Activated naive CD4-positive, alpha-beta T cell treated with anti-CD3 and anti-CD28 coated beads for 36 hours (primary cell): ENCODE measurements around the gene ELFN1. TPM values are rescaled to one million over a fixed set of nuclear protein-coding genes. Genes with fewer than 3 reads are reported as not detected.
"Not testable (repeated sequence)": the region's sequence is repeated elsewhere in the genome, so short reads cannot be mapped to it uniquely, and the experiment has no call there.

Experiments
- CTCF ChIA-PET: fragments of 350-600 bp; sonication (Branson Sonifier 250); formaldehyde crosslinking; loops from one replicate; lab custom pipeline; 2021; ENCODE audit warnings: antibody characterized with exemption; lab: Charles Lee
- DNase-seq: peaks from one replicate; pipeline ENCODE4 v3.0.0-alpha.2; 2020
- H3K27ac Mint-ChIP-seq: one replicate; pipeline ENCODE4 v1.8.0; 2021; ENCODE audit warnings: mild to moderate bottlenecking, mixed read lengths
- H3K27me3 Mint-ChIP-seq: one replicate; pipeline ENCODE4 v1.8.0; 2021; ENCODE audit warnings: low read depth, mixed read lengths
- H3K36me3 Mint-ChIP-seq: one replicate; pipeline ENCODE4 v1.8.0; 2021; ENCODE audit warnings: low read depth, mixed read lengths
- H3K4me1 Mint-ChIP-seq: one replicate; pipeline ENCODE4 v1.8.0; 2021; ENCODE audit warnings: low read depth, mixed read lengths
- H3K4me3 Mint-ChIP-seq: one replicate; pipeline ENCODE4 v1.8.0; 2021; ENCODE audit warnings: mild to moderate bottlenecking, moderate library complexity, mixed read lengths
- H3K9me3 Mint-ChIP-seq: one replicate; pipeline ENCODE4 v1.8.0; 2021; ENCODE audit warnings: mixed read lengths
- intact Hi-C: fragments of 100-400 bp; cut with micrococcal nuclease; formaldehyde crosslinking; loops from one replicate; pipeline ENCODE4 v1.15.1; 2023
- total RNA-seq, 2 experiments: library from RNA; stranded (reverse); gene quantifications; one replicate each; pipeline ENCODE4 v1.2.3, GENCODE V29; 2021

Gene ELFN1
- total RNA-seq, 2 experiments from 2014 or later = not detected

DNA sequence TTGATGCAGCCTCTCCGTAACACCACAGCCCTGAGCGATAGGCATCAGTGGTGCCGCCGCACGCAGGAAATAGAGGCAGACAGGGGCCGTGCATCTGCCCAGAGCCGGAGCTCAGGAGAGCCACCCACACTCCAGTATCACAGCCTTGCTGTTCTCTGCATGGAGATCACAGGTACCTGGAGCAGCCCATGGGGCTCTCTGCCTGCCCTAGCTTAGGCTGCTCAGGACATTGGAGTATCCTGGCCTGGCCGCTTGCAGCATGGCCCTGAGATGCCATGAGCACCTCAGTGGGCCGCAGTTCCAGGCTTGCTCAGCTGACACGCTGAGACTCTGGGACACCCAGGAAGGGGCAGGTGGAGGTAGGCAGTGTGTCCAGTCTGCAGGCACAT lies 47.0 kb downstream of the ELFN1 start:
- peaks cover 7% of the 10 kb centered on the region for H3K4me1 Mint-ChIP-seq
- H3K4me3 Mint-ChIP-seq = no peak overlapping the region
- H3K9me3 Mint-ChIP-seq = no peaks in the 10 kb centered on the region
- intact Hi-C loops = no loop called here
- H3K36me3 Mint-ChIP-seq = no peaks in the 10 kb centered on the region
- DNase-seq = no peak
- H3K27me3 Mint-ChIP-seq = no peaks in the 10 kb centered on the region
- CTCF ChIA-PET = no interaction called here
- no peak overlapping the region for H3K27ac Mint-ChIP-seq

DNA sequence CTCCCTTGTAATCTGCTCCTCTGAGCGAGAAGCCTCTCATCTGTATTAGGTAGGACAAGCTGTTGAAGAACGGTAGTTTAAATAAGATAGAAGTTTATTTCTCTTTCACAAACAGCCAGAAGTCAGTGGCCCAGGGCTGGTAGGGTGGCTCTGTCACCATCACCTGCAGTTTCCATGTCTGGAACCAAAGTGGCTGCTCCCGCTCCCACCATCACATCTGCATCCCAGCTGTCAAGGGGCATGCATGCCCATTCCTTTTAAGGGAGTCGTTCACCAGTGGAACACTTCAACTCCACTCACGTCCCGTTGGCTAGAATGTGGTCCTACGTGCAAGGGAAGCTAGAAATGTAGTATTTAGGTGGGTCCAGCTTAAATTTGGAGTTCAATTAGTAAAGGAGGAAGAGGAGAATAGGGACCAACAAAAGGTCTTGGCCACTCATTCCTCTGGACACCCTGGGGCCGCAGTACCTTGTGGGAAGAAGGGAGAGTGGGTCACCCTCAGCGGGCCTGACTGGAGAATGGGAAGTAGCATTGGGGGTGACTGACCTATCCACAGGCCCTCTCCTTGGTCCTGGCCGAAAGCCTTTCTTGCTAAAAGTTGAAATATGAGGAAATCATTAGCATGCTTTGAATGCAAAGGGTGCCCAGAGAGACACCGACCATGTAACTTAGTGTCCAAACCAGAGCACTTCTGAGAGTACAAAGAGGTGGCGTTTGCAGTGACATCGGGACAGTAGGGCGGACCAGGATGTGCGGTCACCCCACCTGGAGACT lies 48.0 kb downstream of the ELFN1 start:
- Mint-ChIP-seq H3K9me3 (no peaks in the 10 kb centered on the region), H3K27me3 (no peaks in the 10 kb centered on the region), H3K27ac (no peak overlapping the region), H3K4me3 (no peak overlapping the region), H3K36me3 (no peaks in the 10 kb centered on the region), H3K4me1 (peaks cover 7% of the 10 kb centered on the region)
- CTCF ChIA-PET = no interaction called here
- intact Hi-C loops = no loop called here
- no peak for DNase-seq

- CTCF ChIA-PET, intact Hi-C loops, H3K4me3 Mint-ChIP-seq, H3K9me3 Mint-ChIP-seq, H3K36me3 Mint-ChIP-seq, DNase-seq, H3K4me1 Mint-ChIP-seq, H3K27ac Mint-ChIP-seq, H3K27me3 Mint-ChIP-seq: not testable (repeated sequence)
Measured at GRCh38 chr7:1718850-1719249, 48.8 kb downstream of the ELFN1 start.

DNA sequence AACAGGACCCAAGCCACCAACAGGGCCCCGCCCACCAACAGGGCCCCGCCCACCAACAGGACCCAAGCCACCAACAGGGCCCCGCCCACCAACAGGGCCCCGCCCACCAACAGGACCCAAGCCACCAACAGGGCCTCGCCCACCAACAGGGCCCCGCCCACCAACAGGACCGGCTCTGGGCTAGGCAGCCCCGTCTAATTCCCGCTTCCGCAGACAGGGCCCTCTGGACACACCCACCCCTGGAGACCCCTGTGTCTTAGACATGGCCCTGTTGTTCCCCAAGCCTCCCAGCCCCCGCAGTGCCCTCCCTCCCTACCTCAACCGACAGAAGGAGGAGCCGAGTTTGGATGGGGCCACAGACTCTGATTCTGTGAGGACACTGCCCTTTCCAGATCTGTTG lies 49.2 kb downstream of the ELFN1 start:
- CTCF ChIA-PET, H3K27ac Mint-ChIP-seq, H3K4me3 Mint-ChIP-seq, H3K4me1 Mint-ChIP-seq, H3K27me3 Mint-ChIP-seq, H3K9me3 Mint-ChIP-seq, intact Hi-C loops, H3K36me3 Mint-ChIP-seq, DNase-seq: not testable (repeated sequence)

GRCh38 chr7:1719913-1720312 lies 49.8 kb downstream of the ELFN1 start:
- H3K4me1 Mint-ChIP-seq = peaks cover 7% of the 10 kb centered on the region
- CTCF ChIA-PET = no interaction called here
- H3K9me3 Mint-ChIP-seq = no peaks in the 10 kb centered on the region
- no peaks in the 10 kb centered on the region for H3K36me3 Mint-ChIP-seq
- no peak overlapping the region for H3K27ac Mint-ChIP-seq
- no peak for DNase-seq
- intact Hi-C loops = no loop called here
- H3K4me3 Mint-ChIP-seq = no peak overlapping the region
- no peaks in the 10 kb centered on the region for H3K27me3 Mint-ChIP-seq

- no peaks in the 10 kb centered on the region for H3K27me3 Mint-ChIP-seq
- H3K36me3 Mint-ChIP-seq = no peaks in the 10 kb centered on the region
- no peaks in the 10 kb centered on the region for H3K9me3 Mint-ChIP-seq
- DNase-seq = no peak
- no peak overlapping the region for H3K4me3 Mint-ChIP-seq
- CTCF ChIA-PET = no interaction called here
- intact Hi-C loops = no loop called here
- H3K27ac Mint-ChIP-seq = no peak overlapping the region
- H3K4me1 Mint-ChIP-seq = peaks cover 7% of the 10 kb centered on the region
Measured at GRCh38 chr7:1720326-1720725, 50.2 kb downstream of the ELFN1 start.

GRCh38 chr7:1721047-1721690 lies 51.1 kb downstream of the ELFN1 start:
- H3K36me3 Mint-ChIP-seq = no peaks in the 10 kb centered on the region
- intact Hi-C loops = no loop called here
- H3K27ac Mint-ChIP-seq = no peak overlapping the region
- no peak overlapping the region for H3K4me3 Mint-ChIP-seq
- DNase-seq = no peak
- CTCF ChIA-PET = no interaction called here
- peaks cover 3% of the 10 kb centered on the region for H3K27me3 Mint-ChIP-seq
- peaks cover 7% of the 10 kb centered on the region for H3K4me1 Mint-ChIP-seq
- H3K9me3 Mint-ChIP-seq = no peaks in the 10 kb centered on the region

- Mint-ChIP-seq H3K27ac (no peak overlapping the region), H3K36me3 (no peaks in the 10 kb centered on the region), H3K9me3 (no peaks in the 10 kb centered on the region), H3K4me1 (no peaks in the 10 kb centered on the region), H3K4me3 (no peak overlapping the region), H3K27me3 (peaks cover 3% of the 10 kb centered on the region)
- DNase-seq = no peak
- CTCF ChIA-PET = interaction anchor here (0.5 to 0.9 kb wide), 2 partner anchors 35 to 43 kb away, joined by 3 to 4 read pairs; no protein-coding TSS in a partner anchor
- intact Hi-C loops = no loop called here
Measured at GRCh38 chr7:1723254-1723653, 53.2 kb downstream of the ELFN1 start.

GRCh38 chr7:1724118-1724910 lies 54.2 kb downstream of the ELFN1 start:
- no peaks in the 10 kb centered on the region for H3K9me3 Mint-ChIP-seq
- no peaks in the 10 kb centered on the region for H3K36me3 Mint-ChIP-seq
- no peaks in the 10 kb centered on the region for H3K4me1 Mint-ChIP-seq
- H3K4me3 Mint-ChIP-seq = no peak overlapping the region
- H3K27ac Mint-ChIP-seq = no peak overlapping the region
- intact Hi-C loops = no loop called here
- CTCF ChIA-PET = no interaction called here
- peaks cover 3% of the 10 kb centered on the region for H3K27me3 Mint-ChIP-seq
- DNase-seq = no peak

- H3K9me3 Mint-ChIP-seq = no peaks in the 10 kb centered on the region
- peaks cover 3% of the 10 kb centered on the region for H3K27me3 Mint-ChIP-seq
- no peaks in the 10 kb centered on the region for H3K4me1 Mint-ChIP-seq
- DNase-seq = no peak
- no peaks in the 10 kb centered on the region for H3K36me3 Mint-ChIP-seq
- CTCF ChIA-PET = no interaction called here
- intact Hi-C loops = no loop called here
- no peak overlapping the region for H3K4me3 Mint-ChIP-seq
- no peak overlapping the region for H3K27ac Mint-ChIP-seq
Measured at GRCh38 chr7:1725199-1725690, 55.2 kb downstream of the ELFN1 start.

- CTCF ChIA-PET = no interaction called here
- no peak overlapping the region for H3K4me3 Mint-ChIP-seq
- no peak overlapping the region for H3K27ac Mint-ChIP-seq
- H3K27me3 Mint-ChIP-seq = peaks cover 3% of the 10 kb centered on the region
- H3K9me3 Mint-ChIP-seq = no peaks in the 10 kb centered on the region
- no peaks in the 10 kb centered on the region for H3K36me3 Mint-ChIP-seq
- H3K4me1 Mint-ChIP-seq = no peaks in the 10 kb centered on the region
- DNase-seq = no peak
- intact Hi-C loops = no loop called here
Measured at GRCh38 chr7:1725766-1726630, 55.9 kb downstream of the ELFN1 start.

GRCh38 chr7:1727079-1727478 lies 57.0 kb downstream of the ELFN1 start:
- H3K4me3 Mint-ChIP-seq = no peak overlapping the region
- CTCF ChIA-PET = no interaction called here
- no peak for DNase-seq
- H3K27me3 Mint-ChIP-seq = peaks cover 3% of the 10 kb centered on the region
- no peaks in the 10 kb centered on the region for H3K36me3 Mint-ChIP-seq
- no peaks in the 10 kb centered on the region for H3K4me1 Mint-ChIP-seq
- intact Hi-C loops = no loop called here
- H3K27ac Mint-ChIP-seq = no peak overlapping the region
- no peaks in the 10 kb centered on the region for H3K9me3 Mint-ChIP-seq
